Ovary (tissue), 9 donors: ENCODE results near the gene NT5M. TPM values are rescaled to one million over a fixed set of nuclear protein-coding genes. Genes with fewer than 3 reads are reported as not detected.
"Not testable (repeated sequence)": the region's sequence is repeated elsewhere in the genome, so short reads cannot be mapped to it uniquely, and the experiment has no call there.

Experiments used
- DNase-seq, 5 donors: peaks; one replicate each; pipeline ENCODE4 v3.0.0-alpha.2; 2019 to 2020
- H3K27ac ChIP-seq, 2 donors: fragments of 200-600 bp; one replicate each; pipeline versions ENCODE4 v1.5.1 to v1.8.0; 2019 to 2022
- H3K27me3 ChIP-seq: fragments of 200-600 bp; one replicate; pipeline ENCODE4 v1.8.0; 2022
- H3K36me3 ChIP-seq: fragments of 200-600 bp; sonication (generic); one replicate; pipeline ENCODE4 v1.5.1; 2019
- H3K4me1 ChIP-seq: one replicate; pipeline ENCODE4 v1.8.1; 2013; ENCODE audit warnings: mild to moderate bottlenecking, moderate library complexity; ENCODE audit not compliant: insufficient read depth
- H3K4me3 ChIP-seq: fragments of 200-600 bp; sonication (generic); one replicate; pipeline ENCODE4 v1.5.1; 2017
- H3K9me3 ChIP-seq, 2 donors: fragments of 200-600 bp in 1 of 2; sonication (generic) in 1 of 2; one replicate each; pipeline versions ENCODE4 v1.5.1 to v1.8.1; 2013 to 2019; ENCODE audit warnings: mild to moderate bottlenecking in 1 of 2, moderate library complexity in 1 of 2
- CTCF ChIP-seq, 3 donors: fragments of 450-650 bp in 2 of 3; fragments of 200-600 bp in 1 of 3; IDR thresholded peaks; one replicate each; pipeline versions ENCODE4 v1.5.1 to v1.8.0; 2016 to 2022; ENCODE audit warnings: antibody characterized with exemption in 3 of 3, mild to moderate bottlenecking in 1 of 3
- EP300 ChIP-seq: sonication (generic); formaldehyde crosslinking; IDR thresholded peaks from one replicate; pipeline ENCODE4 v1.6.1; 2017; ENCODE audit warnings: antibody characterized with exemption
- POLR2A ChIP-seq: fragments of 450-650 bp; IDR thresholded peaks from one replicate; pipeline ENCODE4 v1.6.1; 2017; ENCODE audit warnings: antibody characterized with exemption, mild to moderate bottlenecking, moderate library complexity
- WGBS, 3 donors: extraction: QIAGEN DNeasy Blood & Tissue Kit in 1 of 3; methylation state at CpG; one replicate each; pipeline versions ENCODE4 v1.1.5 to v1.1.7; 2013 to 2017; 5-methylcytosine and 5-hydroxymethylcytosine counted together
- intact Hi-C, 4 donors: fragments of 100-400 bp; cut with DNase I; formaldehyde crosslinking; loops; one replicate each; pipeline versions ENCODE4 v1.11.0 to v1.15.1; 2022 to 2023
- polyA plus RNA-seq, 2 donors: library from polyadenylated mRNA; stranded (reverse); fragments of 200-250 nt in 1 of 2; fragments of 350-450 nt in 1 of 2; fragmentation: Illumina TruSeq in 1 of 2; extraction: RNeasy Lipid Tissue Mini Kit (QIAGEN cat#74804) in 1 of 2; gene quantifications; one replicate each; pipeline ENCODE4 v1.2.3, GENCODE V29; 2013 to 2014
- total RNA-seq, 7 donors: library from RNA; depleted of rRNA in 2 of 7; stranded (reverse); fragments of >200 nt in 2 of 7; fragmentation: NEBNext Ultra II Directional in 3 of 7; extraction: Animal tissue kit (Norgen Biotek cat#: 25700) in 3 of 7; gene quantifications; one replicate each; pipeline versions ENCODE4 v1.1.0 to v1.2.4, GENCODE V29; 2016 to 2023
- donor health status: DM: no; HTN: no; CAD: no; lungs with moderate emphysema.
- donor health status: DM: no; HTN: no; CAD: no.
- donor health status: Bipolar disorder and iron deficiency.
- donor health status: DM: yes; HTN: yes; CAD: no.
- donor health status: DM: no; HTN: no; CAD: no.
- donor health status: DM: yes; HTN: yes; CAD: no.

The NT5M gene
- total and polyA plus RNA-seq, 9 donors: 0.53 to 6.6 (median 4.9) TPM

- H3K36me3 ChIP-seq: no peaks in the 10 kb centered on the region
- no peak for DNase-seq
- no peaks in the 10 kb centered on the region for H3K4me1 ChIP-seq
- intact Hi-C loops: loop anchor here in 2 of 4 donors (10.0 kb wide), 2 partner anchors 82 to 572 kb away; no protein-coding TSS in a partner anchor
- WGBS, 3 donors: 68 to 79% (median 77%) methylated on average over 6 of the region's 6 CpGs
- H3K27me3 ChIP-seq: no peaks in the 10 kb centered on the region
- H3K4me3 ChIP-seq: no peak overlapping the region
- no peaks in the 10 kb centered on the region for H3K9me3 ChIP-seq
- TF ChIP-seq CTCF (IDR thresholded peaks at IDR 0.05) (no peak), EP300 (no peak), POLR2A (no peak)
- no peak overlapping the region for H3K27ac ChIP-seq
Measured at GRCh38 chr17:17382971-17383370, 79.8 kb downstream of the NT5M start.

GRCh38 chr17:17383431-17384290 is 80.5 kb downstream of the NT5M start:
- H3K4me1 ChIP-seq, H3K36me3 ChIP-seq, H3K27me3 ChIP-seq, H3K27ac ChIP-seq, H3K4me3 ChIP-seq, H3K9me3 ChIP-seq, DNase-seq: not testable (repeated sequence)
- WGBS, 3 donors: 90 to 94% (median 93%) methylated on average over 61 of the region's 61 CpGs
- intact Hi-C loops: loop anchor here in 2 of 4 donors (10.0 kb wide), 2 partner anchors 81 to 571 kb away; no protein-coding TSS in a partner anchor

GRCh38 chr17:17384291-17384615 is 81.1 kb downstream of the NT5M start:
- H3K4me1 ChIP-seq: no peaks in the 10 kb centered on the region
- H3K27me3 ChIP-seq: no peaks in the 10 kb centered on the region
- TF ChIP-seq EP300 (no peak), CTCF (IDR thresholded peaks at IDR 0.05) (no peak), POLR2A (no peak)

GRCh38 chr17:17384961-17385360 is 81.8 kb downstream of the NT5M start:
- H3K4me3 ChIP-seq: no peak overlapping the region
- H3K27ac ChIP-seq: no peak overlapping the region
- H3K4me1 ChIP-seq: no peaks in the 10 kb centered on the region
- intact Hi-C loops: loop anchor here in 2 of 4 donors (10.0 kb wide), 2 partner anchors 80 to 570 kb away; no protein-coding TSS in a partner anchor
- H3K27me3 ChIP-seq: no peaks in the 10 kb centered on the region
- no peaks in the 10 kb centered on the region for H3K9me3 ChIP-seq
- WGBS, 3 donors: 94 to 95% (median 94%) methylated on average over 8 of the region's 8 CpGs
- no peak for DNase-seq
- no peaks in the 10 kb centered on the region for H3K36me3 ChIP-seq
- TF ChIP-seq EP300: no peak
- TF ChIP-seq CTCF (IDR thresholded peaks at IDR 0.05): no peak
- no peak for TF ChIP-seq POLR2A

More at GRCh38 chr17:17384291-17384615, 81.1 kb downstream of the NT5M start:
- DNase-seq: no peak
- Histone ChIP-seq H3K9me3 (no peaks in the 10 kb centered on the region), H3K36me3 (no peaks in the 10 kb centered on the region), H3K4me3 (no peak overlapping the region), H3K27ac (no peak overlapping the region)
- WGBS, 3 donors: 85 to 91% (median 86%) methylated on average over 6 of the region's 6 CpGs
- intact Hi-C loops: loop anchor here in 2 of 4 donors (10.0 kb wide), 2 partner anchors 81 to 571 kb away; no protein-coding TSS in a partner anchor

- no peaks in the 10 kb centered on the region for H3K9me3 ChIP-seq
- no peak for DNase-seq
- TF ChIP-seq POLR2A: no peak
- no peak for TF ChIP-seq EP300
- no peak for TF ChIP-seq CTCF (IDR thresholded peaks at IDR 0.05)
- no peak overlapping the region for H3K4me3 ChIP-seq
- H3K27me3 ChIP-seq: no peaks in the 10 kb centered on the region
- H3K27ac ChIP-seq: no peak overlapping the region
- WGBS, 3 donors: 50 to 61% (median 55%) methylated on average over 11 of the region's 11 CpGs
- no peaks in the 10 kb centered on the region for H3K36me3 ChIP-seq
- H3K4me1 ChIP-seq: no peaks in the 10 kb centered on the region
- intact Hi-C loops: loop anchor here in 2 of 4 donors (10.0 kb wide), 2 partner anchors 79 to 569 kb away; no protein-coding TSS in a partner anchor
Measured at GRCh38 chr17:17385491-17385890, 82.3 kb downstream of the NT5M start.
